AG10803 (cell line): ENCODE measurements around the gene TRANK1.

Source experiments
- DNase-seq: peaks from one replicate; pipeline ENCODE4 v3.0.0; 2010; ENCODE audit warnings: low read depth
- H3K4me3 ChIP-seq: 2 replicates; pipeline ENCODE4 v1.5.1; 2011; ENCODE audit warnings: mild to moderate bottlenecking, low read length, control low read depth
- TF ChIP-seq, protein P1 (sequence below): conservative IDR thresholded peaks from 2 replicates; pipeline ENCODE4 v1.5.1; 2011; ENCODE audit warnings: mild to moderate bottlenecking, low read length, control low read depth, inconsistent platforms

TRANK1 gene

GRCh38 chr3:36811768-36812167, 133.1 kb downstream of the TRANK1 start:
- H3K4me3 ChIP-seq, result no peak overlapping the region
- DNase-seq, result no peak
- TF ChIP-seq, protein P1, sequence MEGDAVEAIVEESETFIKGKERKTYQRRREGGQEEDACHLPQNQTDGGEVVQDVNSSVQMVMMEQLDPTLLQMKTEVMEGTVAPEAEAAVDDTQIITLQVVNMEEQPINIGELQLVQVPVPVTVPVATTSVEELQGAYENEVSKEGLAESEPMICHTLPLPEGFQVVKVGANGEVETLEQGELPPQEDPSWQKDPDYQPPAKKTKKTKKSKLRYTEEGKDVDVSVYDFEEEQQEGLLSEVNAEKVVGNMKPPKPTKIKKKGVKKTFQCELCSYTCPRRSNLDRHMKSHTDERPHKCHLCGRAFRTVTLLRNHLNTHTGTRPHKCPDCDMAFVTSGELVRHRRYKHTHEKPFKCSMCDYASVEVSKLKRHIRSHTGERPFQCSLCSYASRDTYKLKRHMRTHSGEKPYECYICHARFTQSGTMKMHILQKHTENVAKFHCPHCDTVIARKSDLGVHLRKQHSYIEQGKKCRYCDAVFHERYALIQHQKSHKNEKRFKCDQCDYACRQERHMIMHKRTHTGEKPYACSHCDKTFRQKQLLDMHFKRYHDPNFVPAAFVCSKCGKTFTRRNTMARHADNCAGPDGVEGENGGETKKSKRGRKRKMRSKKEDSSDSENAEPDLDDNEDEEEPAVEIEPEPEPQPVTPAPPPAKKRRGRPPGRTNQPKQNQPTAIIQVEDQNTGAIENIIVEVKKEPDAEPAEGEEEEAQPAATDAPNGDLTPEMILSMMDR, result no peak

DNA sequence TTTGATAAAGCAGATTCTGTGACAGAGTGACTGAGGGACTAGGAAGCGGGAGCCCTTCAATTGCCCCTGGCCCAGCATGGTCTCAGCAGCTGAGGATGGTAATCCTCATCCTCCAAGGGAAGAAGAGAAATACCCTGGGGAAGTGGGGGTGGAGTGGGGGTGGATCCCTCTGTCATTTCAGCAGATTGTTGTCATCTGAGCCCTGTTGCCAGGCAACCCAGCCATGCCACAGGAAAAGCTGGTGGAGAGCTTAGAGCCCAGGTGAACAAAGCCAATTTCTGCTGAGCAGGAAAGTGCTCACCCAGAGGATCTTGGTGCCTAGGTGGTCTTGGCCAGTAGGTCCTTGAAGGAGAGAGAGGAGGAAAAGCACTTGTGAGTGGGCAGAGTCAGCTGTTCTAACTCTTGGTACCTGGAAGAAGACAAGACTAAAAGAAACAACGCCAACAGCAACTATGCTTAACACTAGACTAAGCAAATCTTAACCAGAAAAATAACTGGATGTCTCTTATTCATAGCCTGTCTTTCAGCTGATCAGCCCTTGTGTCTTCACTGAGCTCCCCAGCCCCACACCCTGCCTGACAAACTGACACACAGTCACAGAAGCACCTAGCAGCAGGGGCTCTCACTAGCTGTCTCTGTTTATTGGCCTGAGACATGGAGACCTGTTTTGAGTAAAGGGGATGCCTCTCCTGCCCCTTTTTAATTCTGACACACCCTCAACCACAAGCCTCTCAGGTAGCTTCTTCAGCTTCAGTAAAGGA, 140.4 kb downstream of the TRANK1 start:
- no peak for DNase-seq
- TF ChIP-seq, protein P1, result no peak
- H3K4me3 ChIP-seq, result no peak overlapping the region

DNA sequence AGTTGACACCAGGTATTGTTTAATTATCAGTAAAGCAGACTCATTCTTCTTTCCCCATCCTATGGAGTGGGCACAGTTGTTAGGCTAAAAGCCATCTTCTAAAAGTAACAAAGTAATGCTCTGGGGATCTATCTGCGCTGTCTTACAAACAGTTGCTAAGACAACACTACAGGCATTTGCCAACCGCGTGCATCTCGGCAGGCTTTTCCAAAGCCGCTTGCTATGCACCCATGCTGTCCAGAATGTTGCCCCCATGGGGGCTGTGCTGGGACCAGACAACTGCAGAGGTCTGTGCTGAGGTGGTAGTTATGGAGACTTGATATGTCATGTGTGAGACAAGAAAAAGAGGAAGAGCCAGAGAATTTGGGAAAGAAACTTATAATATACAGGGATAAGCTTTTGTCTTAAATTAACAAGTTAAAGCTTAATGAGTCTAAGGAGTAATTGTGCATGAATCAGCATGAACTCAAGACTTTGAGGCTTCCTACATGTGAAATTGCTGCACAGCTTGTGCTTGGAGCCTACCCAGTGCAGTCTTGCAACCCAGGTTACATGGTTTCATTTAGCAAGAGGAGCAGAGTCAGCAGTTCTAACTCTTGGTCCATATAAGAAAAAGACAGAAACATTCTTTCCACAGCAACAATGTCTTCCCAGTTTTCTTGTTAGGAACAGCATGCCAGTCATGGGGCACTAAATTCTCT, 141.6 kb downstream of the TRANK1 start:
- no peak overlapping the region for H3K4me3 ChIP-seq
- TF ChIP-seq, protein P1, result no peak
- DNase-seq, result no peak

- TF ChIP-seq, protein P1, result no peak
- DNase-seq, result no peak
- no peak overlapping the region for H3K4me3 ChIP-seq
Measured at GRCh38 chr3:36800533-36801116, 144.2 kb downstream of the TRANK1 start.

GRCh38 chr3:36796881-36797280, 148.0 kb downstream of the TRANK1 start:
- no peak overlapping the region for H3K4me3 ChIP-seq
- peak; percentile 27 for DNase-seq
- TF ChIP-seq, protein P1, result no peak

DNA sequence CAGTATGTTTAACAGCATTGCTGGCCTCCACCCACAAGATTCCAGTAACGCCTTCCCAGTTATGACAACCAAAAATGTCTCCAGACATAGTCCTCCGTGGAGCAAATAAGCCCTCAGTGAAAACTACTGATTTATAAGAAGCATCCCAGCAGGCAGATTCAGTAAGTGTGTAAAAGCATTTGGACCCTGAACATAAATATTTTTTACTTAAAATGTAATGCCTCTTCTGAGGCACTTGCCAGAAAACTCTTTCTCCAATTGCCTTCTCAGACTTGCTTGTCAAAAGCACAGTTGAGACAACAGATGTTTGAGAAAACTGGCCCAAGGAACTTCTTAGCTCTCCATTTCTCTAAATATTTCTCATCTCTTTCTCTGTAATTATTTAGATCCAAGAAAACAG, 148.7 kb downstream of the TRANK1 start:
- H3K4me3 ChIP-seq, result no peak overlapping the region
- TF ChIP-seq, protein P1, result no peak
- no peak for DNase-seq
